ENCODE measurements around the gene ATP6V0B. TPM values are rescaled to one million over a fixed set of nuclear protein-coding genes. Genes with fewer than 3 reads are reported as not detected.

ATP6V0B gene
- polyA plus RNA-seq, 1 experiment = 186 TPM

GRCh38 chr1:44021156-44021555 is 46.4 kb downstream of the ATP6V0B start:
- Histone ChIP-seq H3K36me3 (ENCODE audit: control insufficient read depth, insufficient read depth, low read length) (peaks cover 26% of the 10 kb centered on the region), H3K27me3 (ENCODE audit: control insufficient read depth, insufficient read depth, low read length) (no peaks in the 10 kb centered on the region), H3K4me3 (ENCODE audit: low read depth, low read length) (no peak overlapping the region)
- no peak for DNase-seq (ENCODE audit: low read depth)
- TF ChIP-seq, protein P1, sequence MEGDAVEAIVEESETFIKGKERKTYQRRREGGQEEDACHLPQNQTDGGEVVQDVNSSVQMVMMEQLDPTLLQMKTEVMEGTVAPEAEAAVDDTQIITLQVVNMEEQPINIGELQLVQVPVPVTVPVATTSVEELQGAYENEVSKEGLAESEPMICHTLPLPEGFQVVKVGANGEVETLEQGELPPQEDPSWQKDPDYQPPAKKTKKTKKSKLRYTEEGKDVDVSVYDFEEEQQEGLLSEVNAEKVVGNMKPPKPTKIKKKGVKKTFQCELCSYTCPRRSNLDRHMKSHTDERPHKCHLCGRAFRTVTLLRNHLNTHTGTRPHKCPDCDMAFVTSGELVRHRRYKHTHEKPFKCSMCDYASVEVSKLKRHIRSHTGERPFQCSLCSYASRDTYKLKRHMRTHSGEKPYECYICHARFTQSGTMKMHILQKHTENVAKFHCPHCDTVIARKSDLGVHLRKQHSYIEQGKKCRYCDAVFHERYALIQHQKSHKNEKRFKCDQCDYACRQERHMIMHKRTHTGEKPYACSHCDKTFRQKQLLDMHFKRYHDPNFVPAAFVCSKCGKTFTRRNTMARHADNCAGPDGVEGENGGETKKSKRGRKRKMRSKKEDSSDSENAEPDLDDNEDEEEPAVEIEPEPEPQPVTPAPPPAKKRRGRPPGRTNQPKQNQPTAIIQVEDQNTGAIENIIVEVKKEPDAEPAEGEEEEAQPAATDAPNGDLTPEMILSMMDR (IDR thresholded peaks at IDR 0.05; ENCODE audit: insufficient read depth, low read depth, low read length) = no peak
- CTCF ChIA-PET = interaction anchor here (0.6 to 3.2 kb wide), 3 partner anchors 15 to 27 kb away, joined by 4 to 19 read pairs (median 15); no protein-coding TSS in a partner anchor
- POLR2A ChIA-PET = no interaction called here

GRCh38 chr1:44021581-44022321 is 47.0 kb downstream of the ATP6V0B start:
- TF ChIP-seq, protein P1 (IDR thresholded peaks at IDR 0.05; ENCODE audit: insufficient read depth, low read depth, low read length) = no peak
- POLR2A ChIA-PET = no interaction called here
- CTCF ChIA-PET = interaction anchor here (2.2 kb wide), 1 partner anchor 16 kb away, joined by 19 read pairs; no protein-coding TSS in a partner anchor
- Histone ChIP-seq H3K27me3 (ENCODE audit: control insufficient read depth, insufficient read depth, low read length) (no peaks in the 10 kb centered on the region), H3K4me3 (ENCODE audit: low read depth, low read length) (no peak overlapping the region), H3K36me3 (ENCODE audit: control insufficient read depth, insufficient read depth, low read length) (peaks cover 26% of the 10 kb centered on the region)
- no peak for DNase-seq (ENCODE audit: low read depth)

DNA sequence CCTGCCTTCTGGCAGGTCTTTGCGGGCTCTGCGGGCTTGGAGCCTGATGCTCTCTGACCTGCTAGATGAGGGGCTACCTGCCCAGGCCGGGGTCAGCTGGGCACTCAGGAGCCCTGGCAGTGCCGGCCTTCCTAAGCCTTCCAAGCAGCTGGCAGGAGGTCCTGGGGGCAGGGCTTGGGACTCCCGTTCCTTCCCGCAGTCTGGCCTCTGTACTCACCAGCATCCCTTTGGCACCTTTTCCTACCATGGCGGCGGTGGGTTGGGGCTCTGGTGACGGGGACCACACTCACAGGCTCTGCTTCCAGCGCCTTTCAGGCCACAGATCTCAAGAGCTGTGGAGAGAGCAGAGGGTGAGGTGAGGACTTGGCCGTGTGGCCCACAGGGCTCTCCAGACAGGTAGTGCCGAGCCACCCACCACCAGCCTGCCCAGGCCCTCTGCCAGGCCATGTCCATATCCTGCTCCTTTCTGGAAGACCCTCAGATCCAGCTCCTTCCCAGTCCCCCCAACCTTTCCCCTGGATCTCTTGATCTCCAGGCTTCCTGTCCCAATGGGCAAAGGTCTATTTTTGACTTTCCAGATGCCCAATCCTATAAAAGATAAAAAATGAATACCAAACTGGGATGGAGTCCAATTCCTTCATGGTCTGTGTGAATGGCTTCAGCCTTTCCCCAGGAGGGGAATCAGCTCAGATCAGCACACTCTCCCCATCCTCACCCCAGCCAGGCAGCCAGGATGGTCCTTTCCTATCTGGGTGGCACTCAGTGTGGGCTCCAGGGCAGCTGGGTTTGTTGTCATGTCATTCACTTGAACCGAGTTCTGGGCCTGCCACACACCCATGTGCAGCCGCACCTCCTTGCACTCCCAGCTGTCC is 49.5 kb downstream of the ATP6V0B start:
- no peak overlapping the region for H3K4me3 ChIP-seq (ENCODE audit: low read depth, low read length)
- no peaks in the 10 kb centered on the region for H3K27me3 ChIP-seq (ENCODE audit: control insufficient read depth, insufficient read depth, low read length)
- TF ChIP-seq, protein P1 (IDR thresholded peaks at IDR 0.05; ENCODE audit: insufficient read depth, low read depth, low read length) = no peak
- POLR2A ChIA-PET = no interaction called here
- H3K36me3 ChIP-seq (ENCODE audit: control insufficient read depth, insufficient read depth, low read length) = peaks cover 25% of the 10 kb centered on the region
- CTCF ChIA-PET = interaction anchor here (0.8 to 1.4 kb wide), 2 partner anchors 18 to 20 kb away, joined by 3 to 4 read pairs; no protein-coding TSS in a partner anchor
- DNase-seq (ENCODE audit: low read depth) = no peak

DNA sequence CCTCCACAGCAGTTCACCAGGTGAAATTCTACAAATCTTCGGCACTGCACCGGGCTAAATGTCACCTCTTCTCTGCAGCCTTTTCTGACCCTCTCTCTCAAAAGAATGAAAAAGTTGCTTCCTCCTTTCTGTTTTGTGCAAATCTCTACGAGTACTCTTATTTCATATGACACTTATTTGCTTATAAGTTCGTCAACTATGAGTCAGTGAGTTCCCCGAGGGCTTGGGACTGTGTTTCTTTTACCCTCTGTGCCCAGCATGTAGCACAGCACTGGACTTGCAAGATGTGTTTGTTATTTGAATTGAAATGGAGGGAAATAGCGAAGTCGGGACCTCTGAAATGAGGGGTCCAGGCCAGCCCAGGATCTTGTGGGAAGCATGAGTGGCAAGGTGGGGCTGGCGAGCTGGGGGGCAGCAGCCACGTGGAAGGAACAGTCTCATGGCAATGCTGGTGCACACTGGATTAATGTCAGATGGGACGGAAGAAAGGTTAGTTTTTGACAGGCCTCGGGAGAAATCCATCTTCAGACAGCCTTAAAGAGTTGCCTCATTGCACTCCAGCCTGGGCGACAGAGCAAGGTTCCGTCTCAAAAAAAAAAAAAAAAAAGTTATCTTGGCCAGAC is 50.3 kb downstream of the ATP6V0B start:
- TF ChIP-seq, protein P1 (IDR thresholded peaks at IDR 0.05; ENCODE audit: insufficient read depth, low read depth, low read length) = no peak
- POLR2A ChIA-PET = no interaction called here
- Histone ChIP-seq H3K27me3 (ENCODE audit: control insufficient read depth, insufficient read depth, low read length) (no peaks in the 10 kb centered on the region), H3K4me3 (ENCODE audit: low read depth, low read length) (no peak overlapping the region), H3K36me3 (ENCODE audit: control insufficient read depth, insufficient read depth, low read length) (peaks cover 22% of the 10 kb centered on the region)
- DNase-seq (ENCODE audit: low read depth) = no peak
- CTCF ChIA-PET = interaction anchor here (1.4 kb wide), 1 partner anchor 19 kb away, joined by 4 read pairs; no protein-coding TSS in a partner anchor
